Keratinocyte (primary cell): ENCODE results near the gene HCRTR1.

Source experiments
- EZH2 ChIP-seq: IDR thresholded peaks from one replicate; pipeline ENCODE4 v1.6.1; 2012; ENCODE audit warnings: inconsistent platforms, mild to moderate bottlenecking, low read length, moderate library complexity
- TF ChIP-seq, protein P1 (sequence below), 3 experiments: IDR thresholded peaks in 1 of 3; conservative IDR thresholded peaks in 1 of 3; optimal IDR thresholded peaks in 1 of 3; 2 replicates in 2 of 3; 3 replicates in 1 of 3; pipeline versions ENCODE3 to v1.5.1; 2011; ENCODE audit warnings: low read length in 3 of 3, mild to moderate bottlenecking in 3 of 3, moderate library complexity in 2 of 3, control low read depth in 1 of 3, inconsistent platforms in 1 of 3; ENCODE audit not compliant: insufficient read depth in 2 of 3; ENCODE audit errors: extremely low read depth in 1 of 3

DNA sequence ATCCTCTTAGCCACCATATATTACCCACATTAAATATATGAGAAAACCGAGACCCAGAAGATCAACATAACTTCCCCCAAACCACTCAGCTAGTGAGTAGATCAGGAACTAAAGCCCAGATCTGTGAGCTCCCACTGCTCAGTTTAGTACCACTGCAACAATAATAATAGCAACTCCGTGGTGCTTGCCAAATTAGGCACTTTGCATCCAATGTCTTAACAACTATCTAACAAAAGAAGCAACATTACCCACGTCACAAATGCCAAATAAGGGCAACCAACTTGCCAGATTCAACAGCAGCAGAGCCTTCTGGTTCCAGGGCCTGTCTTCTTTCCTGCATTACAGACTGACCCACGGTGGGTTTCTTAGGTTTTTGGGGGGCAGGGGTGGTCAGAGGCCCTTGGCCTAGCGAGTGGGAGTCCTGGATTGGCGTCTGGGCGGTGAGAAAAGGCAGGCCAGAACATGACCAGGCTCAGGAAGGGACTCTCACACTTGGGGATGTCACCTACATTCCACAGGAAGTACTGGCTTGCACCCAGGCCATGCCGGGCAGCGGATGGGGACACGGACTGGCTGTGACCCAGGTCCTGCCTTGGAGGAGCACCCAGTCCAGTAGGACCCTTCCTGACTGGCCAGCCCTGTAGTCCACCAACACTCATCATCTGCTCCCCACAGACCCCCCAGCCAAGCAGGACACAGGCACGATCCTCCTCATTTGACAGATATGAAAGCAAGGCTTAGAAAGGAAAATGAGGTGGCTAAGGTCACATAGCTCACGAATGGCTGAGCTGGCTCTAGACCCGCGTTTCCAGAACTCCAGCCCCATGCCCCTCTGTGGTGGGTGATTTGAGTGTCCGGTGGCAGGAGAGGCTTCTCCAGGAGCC lies 4.6 kb downstream of the HCRTR1 start:
- TF ChIP-seq, protein P1, sequence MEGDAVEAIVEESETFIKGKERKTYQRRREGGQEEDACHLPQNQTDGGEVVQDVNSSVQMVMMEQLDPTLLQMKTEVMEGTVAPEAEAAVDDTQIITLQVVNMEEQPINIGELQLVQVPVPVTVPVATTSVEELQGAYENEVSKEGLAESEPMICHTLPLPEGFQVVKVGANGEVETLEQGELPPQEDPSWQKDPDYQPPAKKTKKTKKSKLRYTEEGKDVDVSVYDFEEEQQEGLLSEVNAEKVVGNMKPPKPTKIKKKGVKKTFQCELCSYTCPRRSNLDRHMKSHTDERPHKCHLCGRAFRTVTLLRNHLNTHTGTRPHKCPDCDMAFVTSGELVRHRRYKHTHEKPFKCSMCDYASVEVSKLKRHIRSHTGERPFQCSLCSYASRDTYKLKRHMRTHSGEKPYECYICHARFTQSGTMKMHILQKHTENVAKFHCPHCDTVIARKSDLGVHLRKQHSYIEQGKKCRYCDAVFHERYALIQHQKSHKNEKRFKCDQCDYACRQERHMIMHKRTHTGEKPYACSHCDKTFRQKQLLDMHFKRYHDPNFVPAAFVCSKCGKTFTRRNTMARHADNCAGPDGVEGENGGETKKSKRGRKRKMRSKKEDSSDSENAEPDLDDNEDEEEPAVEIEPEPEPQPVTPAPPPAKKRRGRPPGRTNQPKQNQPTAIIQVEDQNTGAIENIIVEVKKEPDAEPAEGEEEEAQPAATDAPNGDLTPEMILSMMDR (optimal IDR thresholded peaks at IDR 0.05 in 1 of 3, IDR thresholded peaks at IDR 0.05 in 1 of 3, conservative IDR thresholded peaks at IDR 0.05 in 1 of 3; ENCODE audit: extremely low read depth in 1 of 3, insufficient read depth in 2 of 3, low read length in 3 of 3): no peak
- TF ChIP-seq EZH2: no peak
